Right lobe of liver (tissue), 4 donors: ENCODE results near the gene SYT1.

Experiments
- CTCF ChIP-seq, 4 donors: fragments of 200-600 bp in 3 of 4; fragments of 450-650 bp in 1 of 4; IDR thresholded peaks; one replicate each; pipeline versions ENCODE4 v1.5.1 to v1.8.0; 2016 to 2022; ENCODE audit warnings: antibody characterized with exemption in 4 of 4, mild to moderate bottlenecking in 2 of 4
- POLR2A ChIP-seq: fragments of 450-650 bp; IDR thresholded peaks from one replicate; pipeline ENCODE4 v1.6.1; 2017; ENCODE audit warnings: antibody characterized with exemption, mild to moderate bottlenecking
- donor health status: DM: no; HTN: no; CAD: no.
- donor health status: DM: no; HTN: no; CAD: no.
- donor health status: DM: no; HTN: yes; CAD: no.

DNA sequence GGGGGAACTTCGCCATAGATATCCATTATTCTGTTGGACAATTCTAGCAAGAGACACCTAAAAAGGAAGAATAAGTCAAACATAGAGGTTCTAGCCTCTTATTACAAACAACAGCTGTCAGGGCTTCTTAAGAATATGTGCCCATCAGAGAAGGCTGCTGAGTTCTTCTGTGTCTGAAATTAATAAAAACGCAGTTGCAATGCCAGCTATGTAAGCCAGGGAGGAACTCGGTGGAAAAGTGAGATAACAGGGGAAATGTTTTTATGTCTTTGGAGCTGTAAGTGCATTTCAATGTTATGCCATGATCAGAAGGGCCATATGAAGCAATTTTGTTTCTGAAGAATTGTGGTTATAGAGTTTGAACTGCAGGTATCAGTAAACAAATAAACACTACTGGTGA lies 95.0 kb downstream of the SYT1 start:
- TF ChIP-seq POLR2A (no peak), CTCF (IDR thresholded peaks at IDR 0.05) (no peak)
